ENCODE results near the gene ITGB4. TPM values are rescaled to one million over a fixed set of nuclear protein-coding genes. Genes with fewer than 3 reads are reported as not detected.
A peak's percentile ranks its signal among the peaks of the same experiment; 100 is the strongest.

ITGB4 gene
- total and polyA plus RNA-seq, 2 of the 13 experiments (the other 11 are each of a cell fraction or from before 2014, with no cell fraction given): 6.9 to 14.5 TPM

DNA sequence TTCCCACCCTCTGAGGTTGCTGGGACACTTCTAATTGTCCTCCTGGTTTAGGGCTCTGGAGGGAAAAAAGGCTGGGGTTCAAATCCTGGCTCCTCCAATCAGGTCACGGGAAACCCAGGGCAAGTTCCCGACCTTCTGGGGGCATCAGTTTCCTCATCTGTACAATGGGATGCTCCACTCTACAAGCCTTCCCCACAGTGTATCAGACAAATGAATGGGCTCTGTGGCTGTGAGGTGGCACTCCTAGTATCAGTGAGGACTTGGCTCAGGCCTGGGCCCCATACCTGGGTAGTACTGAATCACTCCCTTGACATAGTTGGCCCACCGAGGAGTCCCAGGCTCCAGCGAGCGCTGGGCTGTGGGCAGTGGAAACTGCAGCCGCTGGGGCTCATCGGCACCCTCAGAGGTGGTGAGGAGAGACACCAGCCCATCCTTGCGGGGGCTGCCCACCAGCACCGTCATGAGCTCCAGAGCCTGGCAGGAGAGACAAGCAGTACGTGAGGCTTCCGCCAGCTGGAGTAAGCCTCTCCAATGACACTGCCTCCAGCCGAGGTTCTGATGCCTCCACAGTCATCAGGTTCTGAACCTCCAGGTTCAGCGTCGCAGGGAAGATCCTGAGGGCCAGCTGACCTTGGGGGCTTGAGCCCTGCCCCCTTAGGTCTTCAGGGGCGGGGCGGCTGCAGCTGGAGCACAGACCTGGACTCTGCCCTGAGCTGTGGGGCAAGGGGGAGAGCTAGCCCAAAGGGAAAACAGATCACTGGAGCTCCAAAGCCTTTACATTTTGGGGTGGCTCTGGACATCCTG is 42.6 kb downstream of the ITGB4 start (continued):
- TF ChIP-seq ZSCAN31 (CRISPR knock-in tag; IDR thresholded peaks at IDR 0.05; ENCODE audit: low read depth) (no peak), MIER3 (CRISPR knock-in tag; IDR thresholded peaks at IDR 0.05; ENCODE audit: borderline replicate concordance) (no peak), ZFX (CRISPR knock-in tag; IDR thresholded peaks at IDR 0.05; ENCODE audit: low read depth) (no peak), ZBTB21 (CRISPR knock-in tag; IDR thresholded peaks at IDR 0.05) (peak; percentile 62; the same call in 1 of the 2 replicates), RFX1 (IDR thresholded peaks at IDR 0.05) (no peak), RARA (CRISPR knock-in tag; IDR thresholded peaks at IDR 0.05) (peak; percentile 73), ZBTB38 (CRISPR knock-in tag; IDR thresholded peaks at IDR 0.05) (0 out of 2 replicates have a peak, but pooled peaks have one; percentile 16), TEAD2 (CRISPR knock-in tag; IDR thresholded peaks at IDR 0.05) (no peak), HNRNPL (IDR thresholded peaks at IDR 0.05; ENCODE audit: low read depth, low read length) (peak; percentile 81), ZNF709 (CRISPR knock-in tag; IDR thresholded peaks at IDR 0.05) (no peak), NBN (conservative IDR thresholded peaks at IDR 0.05) (no peak), PPARG (CRISPR knock-in tag; conservative IDR thresholded peaks at IDR 0.05) (peak; percentile 83), AGO2 (optimal IDR thresholded peaks at IDR 0.05; ENCODE audit: low read depth, low read length) (no peak), GABPB1 (CRISPR knock-in tag; IDR thresholded peaks at IDR 0.05) (no peak; the same call in 1 of the 2 replicates), ZNF83 (CRISPR knock-in tag; IDR thresholded peaks at IDR 0.05; ENCODE audit: borderline replicate concordance) (no peak)
- TF ChIP-seq, protein P1, sequence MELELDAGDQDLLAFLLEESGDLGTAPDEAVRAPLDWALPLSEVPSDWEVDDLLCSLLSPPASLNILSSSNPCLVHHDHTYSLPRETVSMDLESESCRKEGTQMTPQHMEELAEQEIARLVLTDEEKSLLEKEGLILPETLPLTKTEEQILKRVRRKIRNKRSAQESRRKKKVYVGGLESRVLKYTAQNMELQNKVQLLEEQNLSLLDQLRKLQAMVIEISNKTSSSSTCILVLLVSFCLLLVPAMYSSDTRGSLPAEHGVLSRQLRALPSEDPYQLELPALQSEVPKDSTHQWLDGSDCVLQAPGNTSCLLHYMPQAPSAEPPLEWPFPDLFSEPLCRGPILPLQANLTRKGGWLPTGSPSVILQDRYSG (CRISPR knock-in tag; IDR thresholded peaks at IDR 0.05): no peak
- TF ChIP-seq, protein P2, sequence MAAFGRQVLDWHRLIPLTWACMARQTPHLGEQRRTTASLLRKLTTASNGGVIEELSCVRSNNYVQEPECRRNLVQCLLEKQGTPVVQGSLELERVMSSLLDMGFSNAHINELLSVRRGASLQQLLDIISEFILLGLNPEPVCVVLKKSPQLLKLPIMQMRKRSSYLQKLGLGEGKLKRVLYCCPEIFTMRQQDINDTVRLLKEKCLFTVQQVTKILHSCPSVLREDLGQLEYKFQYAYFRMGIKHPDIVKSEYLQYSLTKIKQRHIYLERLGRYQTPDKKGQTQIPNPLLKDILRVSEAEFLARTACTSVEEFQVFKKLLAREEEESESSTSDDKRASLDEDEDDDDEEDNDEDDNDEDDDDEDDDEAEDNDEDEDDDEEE (CRISPR knock-in tag; IDR thresholded peaks at IDR 0.05): peak; percentile 44; the same call in 1 of the 2 replicates
- TF ChIP-seq, protein P3, sequence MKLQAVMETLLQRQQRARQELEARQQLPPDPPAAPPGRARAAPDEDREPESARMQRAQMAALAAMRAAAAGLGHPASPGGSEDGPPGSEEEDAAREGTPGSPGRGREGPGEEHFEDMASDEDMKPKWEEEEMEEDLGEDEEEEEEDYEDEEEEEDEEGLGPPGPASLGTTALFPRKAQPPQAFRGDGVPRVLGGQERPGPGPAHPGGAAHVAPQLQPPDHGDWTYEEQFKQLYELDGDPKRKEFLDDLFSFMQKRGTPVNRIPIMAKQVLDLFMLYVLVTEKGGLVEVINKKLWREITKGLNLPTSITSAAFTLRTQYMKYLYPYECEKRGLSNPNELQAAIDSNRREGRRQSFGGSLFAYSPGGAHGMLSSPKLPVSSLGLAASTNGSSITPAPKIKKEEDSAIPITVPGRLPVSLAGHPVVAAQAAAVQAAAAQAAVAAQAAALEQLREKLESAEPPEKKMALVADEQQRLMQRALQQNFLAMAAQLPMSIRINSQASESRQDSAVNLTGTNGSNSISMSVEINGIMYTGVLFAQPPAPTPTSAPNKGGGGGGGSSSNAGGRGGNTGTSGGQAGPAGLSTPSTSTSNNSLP (IDR thresholded peaks at IDR 0.05; ENCODE audit: low read depth, low read length): no peak
- TF ChIP-seq, protein P4, sequence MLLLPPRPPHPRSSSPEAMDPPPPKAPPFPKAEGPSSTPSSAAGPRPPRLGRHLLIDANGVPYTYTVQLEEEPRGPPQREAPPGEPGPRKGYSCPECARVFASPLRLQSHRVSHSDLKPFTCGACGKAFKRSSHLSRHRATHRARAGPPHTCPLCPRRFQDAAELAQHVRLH (CRISPR knock-in tag; IDR thresholded peaks at IDR 0.05; ENCODE audit: borderline replicate concordance, low read depth): no peak; the same call in 1 of the 2 replicates
- TF ChIP-seq, protein P5, sequence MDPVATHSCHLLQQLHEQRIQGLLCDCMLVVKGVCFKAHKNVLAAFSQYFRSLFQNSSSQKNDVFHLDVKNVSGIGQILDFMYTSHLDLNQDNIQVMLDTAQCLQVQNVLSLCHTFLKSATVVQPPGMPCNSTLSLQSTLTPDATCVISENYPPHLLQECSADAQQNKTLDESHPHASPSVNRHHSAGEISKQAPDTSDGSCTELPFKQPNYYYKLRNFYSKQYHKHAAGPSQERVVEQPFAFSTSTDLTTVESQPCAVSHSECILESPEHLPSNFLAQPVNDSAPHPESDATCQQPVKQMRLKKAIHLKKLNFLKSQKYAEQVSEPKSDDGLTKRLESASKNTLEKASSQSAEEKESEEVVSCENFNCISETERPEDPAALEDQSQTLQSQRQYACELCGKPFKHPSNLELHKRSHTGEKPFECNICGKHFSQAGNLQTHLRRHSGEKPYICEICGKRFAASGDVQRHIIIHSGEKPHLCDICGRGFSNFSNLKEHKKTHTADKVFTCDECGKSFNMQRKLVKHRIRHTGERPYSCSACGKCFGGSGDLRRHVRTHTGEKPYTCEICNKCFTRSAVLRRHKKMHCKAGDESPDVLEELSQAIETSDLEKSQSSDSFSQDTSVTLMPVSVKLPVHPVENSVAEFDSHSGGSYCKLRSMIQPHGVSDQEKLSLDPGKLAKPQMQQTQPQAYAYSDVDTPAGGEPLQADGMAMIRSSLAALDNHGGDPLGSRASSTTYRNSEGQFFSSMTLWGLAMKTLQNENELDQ (CRISPR knock-in tag; IDR thresholded peaks at IDR 0.05; ENCODE audit: borderline replicate concordance): 0 out of 2 replicates have a peak, but pooled peaks have one; percentile 65
- TF ChIP-seq, protein P6, sequence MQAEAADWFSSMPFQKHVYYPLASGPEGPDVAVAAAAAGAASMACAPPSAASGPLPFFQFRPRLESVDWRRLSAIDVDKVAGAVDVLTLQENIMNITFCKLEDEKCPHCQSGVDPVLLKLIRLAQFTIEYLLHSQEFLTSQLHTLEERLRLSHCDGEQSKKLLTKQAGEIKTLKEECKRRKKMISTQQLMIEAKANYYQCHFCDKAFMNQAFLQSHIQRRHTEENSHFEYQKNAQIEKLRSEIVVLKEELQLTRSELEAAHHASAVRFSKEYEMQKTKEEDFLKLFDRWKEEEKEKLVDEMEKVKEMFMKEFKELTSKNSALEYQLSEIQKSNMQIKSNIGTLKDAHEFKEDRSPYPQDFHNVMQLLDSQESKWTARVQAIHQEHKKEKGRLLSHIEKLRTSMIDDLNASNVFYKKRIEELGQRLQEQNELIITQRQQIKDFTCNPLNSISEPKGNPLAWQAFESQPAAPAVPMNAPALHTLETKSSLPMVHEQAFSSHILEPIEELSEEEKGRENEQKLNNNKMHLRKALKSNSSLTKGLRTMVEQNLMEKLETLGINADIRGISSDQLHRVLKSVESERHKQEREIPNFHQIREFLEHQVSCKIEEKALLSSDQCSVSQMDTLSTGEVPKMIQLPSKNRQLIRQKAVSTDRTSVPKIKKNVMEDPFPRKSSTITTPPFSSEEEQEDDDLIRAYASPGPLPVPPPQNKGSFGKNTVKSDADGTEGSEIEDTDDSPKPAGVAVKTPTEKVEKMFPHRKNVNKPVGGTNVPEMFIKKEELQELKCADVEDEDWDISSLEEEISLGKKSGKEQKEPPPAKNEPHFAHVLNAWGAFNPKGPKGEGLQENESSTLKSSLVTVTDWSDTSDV (CRISPR knock-in tag; IDR thresholded peaks at IDR 0.05): no peak
